NOMO-1 treated with DMSO at 0.1 percent for 48 hours (cell line): Measurements from ENCODE around the gene LIMA1.
A peak's percentile ranks its signal among the peaks of the same experiment; 100 is the strongest.
"Not testable (repeated sequence)": the region's sequence is repeated elsewhere in the genome, so short reads cannot be mapped to it uniquely, and the experiment has no call there.

Source experiments
- DNase-seq: peaks from one replicate; lab custom pipeline; 2025; ENCODE audit not compliant: unreplicated experiment; lab: John Stamatoyannopoulos, UW

Gene LIMA1

DNA sequence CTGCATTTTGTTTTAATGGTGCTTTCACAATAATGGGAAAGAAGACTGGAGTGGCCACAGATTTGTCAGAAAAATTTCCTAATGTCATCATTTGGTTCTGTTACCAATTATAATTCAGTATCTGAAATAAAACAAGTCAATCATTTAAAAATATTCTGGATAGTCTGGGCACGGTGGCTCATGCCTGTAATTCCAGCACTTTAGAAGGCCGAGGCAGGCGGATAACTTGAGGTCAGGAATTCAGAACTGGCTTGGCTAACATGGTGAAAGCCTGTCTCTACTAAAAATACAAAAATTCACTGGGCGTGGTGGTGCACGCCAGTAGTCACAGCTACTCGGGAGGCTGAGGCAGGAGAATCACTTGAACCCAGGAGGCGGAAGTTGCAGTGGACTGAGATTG, 4.0 kb upstream of the LIMA1 start:
- DNase-seq, result no peak

GRCh38 chr12:50285253-50285652, 1.9 kb upstream of the LIMA1 start:
- no peak for DNase-seq

- DNase-seq, result no peak
These were observed 545 bp downstream of the LIMA1 start for GRCh38 chr12:50282721-50283228.

GRCh38 chr12:50279501-50279900, 3.8 kb downstream of the LIMA1 start:
- DNase-seq, result no peak

GRCh38 chr12:50276912-50277671, 6.2 kb downstream of the LIMA1 start:
- no peak for DNase-seq

DNA sequence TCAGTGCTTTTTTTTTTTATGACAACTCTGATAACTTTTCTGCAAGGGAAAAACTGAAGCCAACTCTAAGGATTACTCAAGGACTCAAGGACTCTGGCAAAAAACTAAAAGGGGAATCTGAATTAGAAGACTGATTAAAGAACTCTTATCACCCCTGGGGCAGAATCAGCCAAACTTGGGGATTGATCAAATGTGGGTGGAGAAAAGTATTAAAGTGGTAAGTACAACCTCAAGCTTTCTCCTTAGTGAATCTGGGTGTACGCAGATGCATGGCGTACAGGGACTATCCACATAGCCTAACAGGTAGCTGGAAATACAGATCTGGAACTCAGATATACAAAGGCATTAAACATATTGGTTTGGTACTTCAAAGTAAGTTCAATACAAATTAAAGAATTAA, 7.3 kb downstream of the LIMA1 start:
- DNase-seq, result no peak

DNA sequence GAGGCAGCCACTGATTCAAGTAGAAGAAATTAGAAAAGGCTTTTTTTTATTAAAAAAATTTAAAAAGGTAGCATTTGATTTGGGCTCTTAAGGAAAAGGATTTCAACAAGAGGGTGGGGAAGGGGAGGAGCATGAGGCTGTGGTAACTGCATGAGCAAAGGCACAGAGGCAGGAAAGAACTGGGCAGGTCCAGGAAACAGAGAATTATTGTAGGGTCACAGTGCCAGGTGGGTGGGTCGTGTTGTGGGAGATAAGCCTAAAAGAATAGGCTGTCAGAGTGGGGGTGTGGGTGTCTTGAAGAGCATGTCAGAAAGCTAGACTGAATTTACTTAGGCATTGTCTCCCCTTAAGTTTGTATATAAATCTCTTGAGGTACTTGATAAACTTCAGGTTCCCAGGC, 7.8 kb downstream of the LIMA1 start:
- DNase-seq, result no peak

DNA sequence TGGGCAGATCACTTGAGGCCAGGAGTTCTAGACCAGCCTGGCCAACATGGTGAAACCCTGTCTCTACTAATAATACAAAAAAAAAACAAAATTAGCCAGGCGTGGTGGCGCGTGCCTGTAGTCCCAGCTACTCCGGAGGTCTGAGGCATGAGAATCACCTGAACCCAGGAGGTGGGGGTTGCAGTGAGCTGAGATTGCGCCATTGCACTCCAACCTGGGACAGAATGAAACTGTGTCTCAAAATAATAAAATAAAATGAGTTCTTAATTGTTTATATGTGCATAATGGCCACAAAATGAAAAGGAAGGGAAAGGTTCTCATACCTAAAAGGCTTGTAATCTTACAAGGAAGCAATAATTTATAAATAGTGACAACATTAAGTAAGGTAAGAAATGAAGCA, 8.2 kb downstream of the LIMA1 start:
- not testable (repeated sequence) for DNase-seq

DNA sequence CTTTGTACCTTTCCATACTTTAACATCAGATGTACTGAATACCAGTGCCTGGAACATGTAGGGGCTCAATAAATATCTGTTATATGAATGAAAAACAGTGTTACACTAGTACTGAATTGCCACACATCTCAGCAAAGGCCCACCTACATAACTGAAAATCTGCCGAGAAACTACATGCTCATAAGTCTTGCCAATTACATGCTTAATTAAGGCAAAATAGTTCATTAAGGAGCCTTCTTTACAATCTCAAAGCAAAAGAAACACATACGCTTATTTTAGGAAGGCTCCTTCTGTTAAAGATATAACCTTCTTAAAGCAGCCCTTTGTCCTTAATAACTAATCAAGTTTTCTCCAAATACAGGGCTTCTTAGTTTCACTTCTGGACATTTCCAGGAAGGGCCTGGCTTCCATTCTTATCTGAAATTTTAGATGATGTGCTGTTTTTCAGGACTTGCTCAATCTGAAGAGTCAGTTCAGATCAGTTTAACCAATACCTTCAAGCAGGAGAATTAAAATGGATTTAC, 11.5 kb downstream of the LIMA1 start:
- DNase-seq, result no peak

DNA sequence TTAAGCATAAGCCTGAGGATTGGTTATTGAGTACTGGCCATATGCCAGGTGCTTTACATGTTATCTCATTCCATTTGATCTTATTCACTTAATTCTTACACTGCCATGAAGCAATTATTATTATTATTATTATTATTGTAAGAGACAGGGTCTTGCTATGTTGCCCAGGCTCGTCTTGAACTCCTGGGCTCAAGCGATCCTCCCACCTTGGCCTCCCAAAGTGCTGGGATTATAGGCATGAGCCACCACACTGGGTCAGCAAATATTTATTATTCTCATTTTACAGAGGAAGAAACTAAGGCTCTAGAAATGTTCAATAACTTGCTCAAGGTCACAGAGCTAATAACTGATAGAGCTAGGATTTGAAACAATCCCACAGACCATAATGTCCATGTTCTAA, 14.8 kb downstream of the LIMA1 start:
- DNase-seq, result no peak

GRCh38 chr12:50265770-50266524, 17.4 kb downstream of the LIMA1 start:
- no peak for DNase-seq

GRCh38 chr12:50263832-50264231, 19.5 kb downstream of the LIMA1 start:
- no peak for DNase-seq

DNA sequence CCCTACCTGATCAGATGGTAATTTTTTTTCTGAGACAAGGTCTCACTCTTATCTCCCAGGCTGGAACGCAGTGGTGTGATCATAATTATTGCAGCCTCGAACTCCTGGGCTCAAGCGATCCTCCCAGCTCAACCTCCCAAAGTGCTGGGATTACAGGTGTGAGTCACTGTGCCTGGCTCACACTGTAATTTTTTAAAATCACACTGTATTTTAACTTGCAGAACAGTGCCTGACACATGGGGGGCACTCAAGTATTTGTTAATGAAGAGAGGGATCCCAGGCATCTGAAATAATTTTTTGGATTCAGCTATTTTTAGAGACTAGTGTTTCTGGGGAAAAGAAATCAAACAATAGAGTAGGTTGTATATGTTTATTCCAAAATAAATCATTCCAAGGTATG, 21.7 kb downstream of the LIMA1 start:
- no peak for DNase-seq

GRCh38 chr12:50258167-50258551, 25.2 kb downstream of the LIMA1 start:
- DNase-seq, result no peak

- peak; percentile 64 for DNase-seq
These were observed 25.8 kb downstream of the LIMA1 start for GRCh38 chr12:50257236-50258166.

DNA sequence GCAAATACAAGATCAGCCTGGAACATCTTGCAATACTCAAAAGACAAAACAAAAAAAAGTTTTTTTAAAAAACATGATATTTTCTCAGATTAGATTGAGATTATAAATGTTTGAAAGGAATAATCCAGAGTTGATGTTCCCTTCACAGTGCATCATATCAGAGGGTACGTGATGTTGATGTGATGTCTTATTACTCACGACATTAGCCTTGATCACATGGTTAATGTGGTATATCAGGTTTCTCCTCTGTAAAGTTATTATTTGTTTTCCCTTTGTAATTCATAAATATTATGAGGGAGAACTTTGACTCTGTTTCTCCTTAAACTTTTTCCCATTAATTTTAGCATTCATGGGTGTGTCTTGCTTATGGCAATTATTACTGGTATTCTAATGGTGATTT, 26.6 kb downstream of the LIMA1 start:
- no peak for DNase-seq

GRCh38 chr12:50252977-50253602, 30.2 kb downstream of the LIMA1 start:
- no peak for DNase-seq

GRCh38 chr12:50251619-50252252, 31.6 kb downstream of the LIMA1 start:
- DNase-seq, result no peak

- DNase-seq, result no peak
These were observed 33.7 kb downstream of the LIMA1 start for GRCh38 chr12:50249464-50250182.
